Measurements from ENCODE around the gene CIB4.

DNA sequence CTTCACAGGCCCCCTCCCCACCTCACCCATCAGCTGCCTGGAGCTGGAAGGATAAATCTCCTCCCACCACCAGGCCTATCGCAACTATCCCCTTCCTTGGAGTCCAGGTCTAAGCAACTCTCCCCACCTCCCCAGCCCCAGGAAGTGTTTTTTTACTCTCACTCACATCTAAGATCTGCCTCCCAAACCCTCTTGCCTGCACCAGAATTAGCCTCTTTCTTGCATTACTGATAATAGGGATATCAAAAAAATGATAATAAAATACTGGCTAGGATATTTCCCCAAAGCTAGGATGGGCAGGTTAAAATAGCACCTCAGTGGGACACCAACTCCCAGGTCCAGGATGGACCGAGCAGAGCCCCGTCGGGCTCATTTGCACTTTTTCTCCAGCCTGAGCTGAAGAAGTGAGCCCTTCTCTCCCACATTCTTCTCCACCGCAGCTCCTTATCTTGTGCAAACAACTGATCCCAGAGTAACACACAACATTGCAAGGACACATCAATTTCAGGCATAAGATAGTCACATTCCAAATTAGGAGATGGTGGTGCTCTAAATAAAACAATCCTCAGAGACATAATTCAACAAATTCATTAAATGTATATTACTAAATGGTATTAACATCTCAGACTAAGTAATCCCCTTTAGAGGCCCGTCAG is 17.7 kb upstream of the CIB4 start:
- TF ChIP-seq EZH2 (IDR thresholded peaks at IDR 0.05; ENCODE audit: borderline replicate concordance, low read length) = no peak
- TF ChIP-seq, protein P1, sequence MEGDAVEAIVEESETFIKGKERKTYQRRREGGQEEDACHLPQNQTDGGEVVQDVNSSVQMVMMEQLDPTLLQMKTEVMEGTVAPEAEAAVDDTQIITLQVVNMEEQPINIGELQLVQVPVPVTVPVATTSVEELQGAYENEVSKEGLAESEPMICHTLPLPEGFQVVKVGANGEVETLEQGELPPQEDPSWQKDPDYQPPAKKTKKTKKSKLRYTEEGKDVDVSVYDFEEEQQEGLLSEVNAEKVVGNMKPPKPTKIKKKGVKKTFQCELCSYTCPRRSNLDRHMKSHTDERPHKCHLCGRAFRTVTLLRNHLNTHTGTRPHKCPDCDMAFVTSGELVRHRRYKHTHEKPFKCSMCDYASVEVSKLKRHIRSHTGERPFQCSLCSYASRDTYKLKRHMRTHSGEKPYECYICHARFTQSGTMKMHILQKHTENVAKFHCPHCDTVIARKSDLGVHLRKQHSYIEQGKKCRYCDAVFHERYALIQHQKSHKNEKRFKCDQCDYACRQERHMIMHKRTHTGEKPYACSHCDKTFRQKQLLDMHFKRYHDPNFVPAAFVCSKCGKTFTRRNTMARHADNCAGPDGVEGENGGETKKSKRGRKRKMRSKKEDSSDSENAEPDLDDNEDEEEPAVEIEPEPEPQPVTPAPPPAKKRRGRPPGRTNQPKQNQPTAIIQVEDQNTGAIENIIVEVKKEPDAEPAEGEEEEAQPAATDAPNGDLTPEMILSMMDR (conservative IDR thresholded peaks at IDR 0.05 in 1 of 2, IDR thresholded peaks at IDR 0.05 in 1 of 2; ENCODE audit: extremely low read depth in 1 of 2, insufficient read depth in 1 of 2, low read depth in 1 of 2, low read length in 2 of 2) = no peak

Data from mammary epithelial cell (primary cell).